Right renal cortex interstitium (tissue), 3 donors: ENCODE data around the gene RGS3. TPM values are rescaled to one million over a fixed set of nuclear protein-coding genes. Genes with fewer than 3 reads are reported as not detected.

ENCODE experiments used
- DNase-seq, 3 donors: peaks; one replicate each; pipeline ENCODE4 v3.0.0-alpha.2; 2013; ENCODE audit warnings: low read depth in 3 of 3, low spot score in 2 of 3
- polyA plus RNA-seq, 3 donors: library from polyadenylated mRNA; unstranded; fragments of 120-200 nt; gene quantifications; one replicate each; pipeline ENCODE4 v1.2.1, GENCODE V29; 2013; ENCODE audit not compliant: insufficient read length in 3 of 3

Gene RGS3
- polyA plus RNA-seq, 3 donors = 45.1 to 47.4 (median 47.2) TPM

DNA sequence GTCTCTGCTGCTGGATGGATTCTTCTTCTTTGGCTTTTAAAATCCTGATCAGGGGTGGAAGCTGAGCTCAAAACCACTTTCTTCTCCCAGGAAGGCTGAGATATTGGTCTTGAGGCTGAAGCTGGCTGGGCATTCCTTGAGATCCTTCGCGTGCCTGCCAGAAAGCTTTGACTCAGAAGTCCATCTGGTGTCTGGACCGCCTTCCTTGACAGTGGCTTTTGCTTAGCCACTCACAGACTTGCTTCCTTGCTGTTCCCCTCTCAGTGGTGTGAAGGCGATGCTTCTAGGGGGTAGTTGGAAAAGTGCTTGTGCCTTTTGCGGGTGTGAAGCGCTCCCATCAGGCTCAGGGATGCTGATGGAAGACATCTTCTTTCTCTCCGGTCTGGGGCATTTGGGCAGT, 45.9 kb downstream of the RGS3 start:
- DNase-seq = no peak

DNA sequence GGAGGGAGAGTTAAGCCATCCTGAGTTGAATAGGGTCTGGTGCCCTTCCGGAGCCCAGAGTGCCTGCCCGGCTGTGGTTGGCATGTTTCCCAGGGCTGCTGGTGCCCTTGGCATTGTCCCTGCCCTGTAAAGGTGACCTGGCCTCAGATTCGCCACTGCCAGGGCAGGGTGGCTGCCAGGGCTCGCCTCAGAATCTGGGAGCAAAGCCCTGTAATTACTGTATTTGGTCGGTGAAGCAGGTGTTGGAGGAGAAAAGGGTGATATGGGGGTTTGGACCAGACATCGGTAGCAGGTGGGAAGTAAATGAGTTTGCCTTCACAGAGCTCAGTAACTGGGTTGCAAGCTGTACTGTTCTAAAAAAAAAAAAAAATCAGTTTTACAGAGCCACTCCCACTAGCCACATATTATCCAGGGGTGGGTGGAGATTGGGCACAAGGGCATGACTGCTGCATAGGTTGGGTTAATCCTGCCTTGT, 47.6 kb downstream of the RGS3 start:
- DNase-seq = no peak

DNA sequence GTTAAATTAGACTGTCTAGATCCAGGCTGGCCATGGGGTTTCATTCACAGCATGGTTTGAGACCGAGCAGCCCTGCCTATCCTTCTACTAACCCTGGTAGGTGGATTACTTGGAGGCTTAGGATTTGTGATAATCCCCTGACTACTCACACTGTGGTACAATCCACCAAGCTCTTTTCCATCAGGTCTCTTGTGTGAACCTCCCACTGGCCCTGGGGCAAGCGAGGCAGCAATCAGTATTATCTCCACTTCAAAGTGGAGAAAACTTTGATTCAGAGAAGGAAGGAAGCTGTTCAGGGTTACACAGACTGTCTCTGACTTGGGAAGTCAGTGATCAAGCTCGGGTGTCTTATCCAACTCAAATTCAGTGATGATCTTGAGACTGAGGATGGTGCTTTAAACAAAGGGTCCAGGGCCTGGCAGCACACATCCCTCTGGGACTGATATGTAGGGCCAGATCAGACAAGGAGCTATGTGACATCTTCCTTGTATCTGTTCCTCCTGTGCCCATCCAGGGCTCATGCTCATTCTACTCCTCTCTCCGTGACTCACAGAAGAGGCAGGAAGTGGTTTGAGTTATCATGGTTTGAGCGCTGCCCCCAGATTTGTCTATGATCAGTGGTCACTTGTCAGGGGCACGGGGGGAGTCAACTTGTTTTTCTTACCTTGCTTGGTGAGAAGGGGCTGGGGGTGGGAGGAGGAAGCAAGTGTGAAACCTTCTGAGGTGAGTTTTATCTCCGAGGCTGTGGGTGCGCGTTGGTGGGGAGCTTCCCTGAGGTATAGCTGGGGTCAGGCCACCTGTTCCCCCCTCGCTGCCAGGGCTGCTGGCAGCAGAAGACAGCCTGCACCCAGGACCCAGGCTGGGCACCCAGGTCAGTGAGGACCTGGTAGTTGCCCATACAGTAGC, 48.6 kb downstream of the RGS3 start:
- DNase-seq = no peak

DNA sequence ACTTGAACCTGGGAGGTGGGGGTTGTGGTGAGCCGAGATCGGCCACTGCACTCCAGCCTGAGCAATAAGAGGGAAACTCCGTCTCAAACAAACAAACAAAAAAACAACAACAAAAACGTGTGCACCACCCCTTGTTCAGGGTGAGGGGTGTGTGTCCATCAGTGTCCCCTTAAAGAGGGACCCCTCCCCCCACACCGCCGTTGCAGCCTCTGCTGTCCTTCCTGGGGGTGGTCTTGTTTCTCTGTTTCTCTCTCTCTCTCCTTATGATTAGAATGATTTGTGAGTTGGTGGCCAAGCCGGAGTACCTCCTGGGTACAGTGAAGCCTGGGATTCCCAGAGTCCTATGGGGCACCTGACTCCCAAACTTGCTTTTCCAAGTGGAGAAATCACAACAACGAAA, 49.6 kb downstream of the RGS3 start:
- DNase-seq = no peak

DNA sequence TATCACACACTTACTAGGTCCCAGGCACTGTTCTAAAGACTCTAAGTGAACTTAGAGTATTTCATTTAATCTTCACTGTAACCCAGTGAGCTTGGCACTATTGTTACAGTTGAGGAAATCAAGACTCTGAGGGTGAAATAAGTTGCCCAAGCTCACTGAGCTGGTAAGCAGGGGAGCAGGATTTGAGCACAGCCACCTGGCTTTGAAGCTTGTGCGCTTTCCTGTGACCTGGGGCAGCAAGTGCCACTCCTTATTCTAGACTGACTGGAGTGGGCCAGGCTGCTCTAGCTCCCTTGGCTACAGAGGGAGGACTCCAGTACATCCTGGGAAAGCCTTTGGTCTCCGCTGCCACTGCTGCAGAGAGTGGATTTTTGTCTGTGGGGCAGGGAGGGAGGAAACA, 50.0 kb downstream of the RGS3 start:
- no peak for DNase-seq

DNA sequence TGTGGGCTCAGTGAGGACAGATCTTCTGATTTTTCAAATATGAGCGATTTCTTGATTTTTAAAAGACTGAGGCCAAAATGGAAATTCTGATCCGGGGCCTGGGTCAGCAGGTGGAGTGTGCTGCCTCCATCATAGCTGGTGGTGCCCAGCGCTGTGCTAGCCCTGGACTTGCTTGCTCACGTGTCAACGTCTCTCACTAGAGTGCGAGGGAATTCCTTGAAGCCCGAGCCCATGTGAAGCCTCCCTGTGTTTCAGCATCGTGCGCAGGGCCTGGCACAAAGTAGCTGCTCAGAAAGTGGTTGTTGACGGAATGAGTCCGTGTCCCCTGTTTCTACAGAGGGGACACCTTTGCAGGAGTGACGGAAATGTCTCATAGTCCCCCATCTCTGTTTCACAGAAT, 50.5 kb downstream of the RGS3 start:
- no peak for DNase-seq

DNA sequence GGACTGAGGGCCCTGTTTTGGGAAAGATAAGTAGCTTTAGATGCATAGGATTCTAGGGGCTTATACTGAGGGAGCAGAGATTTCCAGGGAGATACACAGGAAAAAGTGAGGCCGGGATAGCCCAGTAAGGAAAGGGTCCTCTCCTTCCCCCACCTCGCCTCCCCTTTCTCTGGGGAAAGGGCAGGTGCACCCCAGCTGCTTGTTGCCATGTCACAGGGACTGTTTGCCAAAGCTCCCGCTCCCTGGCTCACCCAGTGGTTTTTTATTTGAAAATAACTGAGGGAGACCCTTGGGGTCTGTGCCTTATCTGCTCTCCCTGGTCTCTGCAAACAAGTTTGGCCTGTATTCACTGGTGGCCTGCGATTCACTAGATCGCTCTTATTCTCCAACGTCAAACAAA, 51.2 kb downstream of the RGS3 start:
- no peak for DNase-seq

DNA sequence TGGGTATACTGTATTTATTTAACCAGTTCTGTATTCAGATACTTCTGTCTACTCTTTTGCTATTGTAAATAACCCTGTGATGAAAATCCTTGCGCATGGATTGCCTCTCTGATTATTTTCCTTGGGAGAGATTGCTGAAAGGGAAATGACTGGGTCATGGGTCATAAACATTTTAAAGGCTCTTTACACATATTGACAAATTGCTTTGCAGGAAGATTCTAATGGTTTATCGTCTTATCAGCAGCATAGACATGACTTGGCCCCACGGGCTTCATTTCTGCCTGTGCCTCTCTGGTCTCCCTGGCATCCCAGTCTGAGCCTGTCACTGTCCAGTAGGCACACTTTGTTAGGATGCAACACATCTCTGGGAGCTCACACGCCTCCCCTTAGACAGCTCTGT, 52.3 kb downstream of the RGS3 start:
- no peak for DNase-seq

DNA sequence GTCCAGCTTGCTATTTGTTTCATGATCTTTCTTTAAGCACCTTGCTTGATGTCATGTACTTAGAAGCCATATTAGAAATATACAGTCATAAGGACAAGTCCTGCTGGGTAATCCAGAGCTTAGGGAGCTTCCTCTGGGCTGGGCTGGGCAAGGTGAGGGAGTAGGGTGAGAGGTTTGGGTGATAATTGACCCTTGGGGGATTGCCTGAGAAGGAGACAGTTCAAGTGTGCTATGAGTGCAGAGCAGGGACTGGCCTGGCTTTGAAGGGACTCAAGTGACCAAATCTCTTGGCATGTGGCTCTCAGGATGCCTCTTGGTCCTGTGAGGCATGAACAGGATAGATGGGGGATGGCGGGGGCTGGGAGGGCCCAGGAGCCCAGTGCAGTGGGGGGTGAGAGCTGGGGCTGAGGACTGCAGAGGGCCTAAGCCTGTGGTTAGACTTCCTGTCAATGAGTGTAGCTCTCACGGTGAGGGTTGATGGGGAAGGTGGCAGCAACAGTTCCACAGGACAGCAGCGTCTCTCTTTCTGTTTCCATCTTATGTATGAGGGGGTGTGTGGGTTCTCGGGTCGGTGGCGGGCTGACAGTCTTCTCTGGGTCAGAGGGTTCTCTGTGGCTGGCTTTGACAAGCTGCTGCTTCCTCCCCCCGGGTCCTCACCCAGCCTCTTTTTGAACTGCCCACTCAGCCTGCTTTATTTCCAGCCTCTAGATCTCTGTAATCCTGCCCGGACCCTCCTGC, 53.5 kb downstream of the RGS3 start:
- no peak for DNase-seq

DNA sequence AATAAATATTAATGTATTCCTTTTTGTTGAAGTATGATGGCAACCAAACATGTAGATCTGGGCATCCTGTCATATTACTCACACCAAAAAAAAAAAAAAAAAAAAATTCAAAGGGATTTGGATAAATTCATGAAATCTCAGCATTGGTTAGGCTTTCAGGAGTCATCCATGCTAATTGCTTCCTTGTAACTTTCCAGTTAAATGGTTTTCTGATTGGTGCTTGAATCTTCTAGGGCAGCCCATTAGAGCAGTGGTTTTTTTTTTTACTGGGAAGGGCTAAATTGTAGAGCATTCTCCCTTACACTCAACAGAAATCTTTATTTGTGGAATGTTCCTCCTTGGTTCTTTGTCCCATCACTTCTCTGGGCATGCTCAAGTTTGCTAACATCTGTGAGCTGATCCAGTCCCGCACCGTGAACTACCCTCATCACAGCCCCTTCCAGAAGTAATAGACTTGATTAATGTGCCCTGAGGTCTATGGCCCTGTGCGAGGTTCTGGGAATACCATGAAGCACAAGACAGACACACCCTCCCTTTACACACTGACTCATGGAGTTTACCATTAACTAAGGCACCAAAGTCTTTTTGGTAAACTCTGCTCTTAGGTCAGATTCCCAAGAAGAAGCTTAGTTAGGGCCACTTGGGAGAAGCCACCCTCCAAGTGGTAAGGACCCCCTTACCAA, 56.0 kb downstream of the RGS3 start:
- no peak for DNase-seq

DNA sequence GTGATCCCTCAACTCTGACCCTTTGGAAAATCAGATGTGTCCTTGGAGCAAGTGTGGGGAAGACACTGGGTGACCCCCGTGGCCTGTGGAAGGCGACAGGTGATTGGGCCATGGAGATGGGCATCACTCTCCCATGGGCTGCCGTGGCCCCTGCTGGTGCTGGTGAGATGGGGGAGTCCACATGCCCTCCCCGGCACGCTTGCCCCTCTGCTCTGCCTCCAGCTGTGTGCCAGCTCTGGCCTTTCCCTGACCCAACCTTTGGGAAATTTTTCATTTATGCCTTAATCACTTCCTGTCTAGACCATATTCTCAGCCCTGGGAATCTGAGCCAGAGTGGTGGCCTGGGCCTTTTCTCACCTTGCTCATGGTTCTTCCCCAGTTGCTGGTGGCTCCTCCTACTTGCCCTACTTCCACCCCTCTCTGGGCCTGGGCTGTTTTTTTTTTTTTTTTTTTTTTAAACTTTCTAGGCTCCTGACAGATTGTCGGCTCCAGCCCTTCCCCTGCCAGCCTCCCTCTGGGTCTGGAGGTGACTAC, 56.6 kb downstream of the RGS3 start:
- no peak for DNase-seq

DNA sequence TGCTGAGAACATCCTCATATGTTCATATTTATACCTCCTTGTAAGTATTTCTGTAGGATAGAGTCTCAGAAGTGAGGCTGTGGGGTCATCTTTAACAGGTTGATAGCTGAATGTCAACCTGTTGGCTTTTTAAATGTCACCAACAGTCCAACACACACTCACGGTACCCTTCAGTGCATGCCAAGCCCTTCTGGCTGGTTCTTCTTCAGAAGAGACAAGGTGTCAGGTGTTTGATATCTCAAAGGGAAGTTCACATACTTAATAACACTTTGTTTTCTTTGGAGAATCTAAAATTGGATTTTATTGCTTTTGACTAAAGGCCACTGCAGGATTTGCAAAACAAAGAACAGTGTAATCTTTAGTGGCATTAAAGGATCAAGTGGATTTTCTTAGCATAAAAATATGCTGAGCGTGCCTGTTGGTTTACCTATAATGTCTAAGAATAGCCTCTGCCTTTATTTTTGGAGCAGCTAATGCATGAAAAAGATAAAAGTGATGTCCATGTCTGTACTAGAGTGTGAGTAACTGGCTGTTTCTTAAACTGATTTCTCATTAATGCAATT, 58.2 kb downstream of the RGS3 start:
- no peak for DNase-seq

DNA sequence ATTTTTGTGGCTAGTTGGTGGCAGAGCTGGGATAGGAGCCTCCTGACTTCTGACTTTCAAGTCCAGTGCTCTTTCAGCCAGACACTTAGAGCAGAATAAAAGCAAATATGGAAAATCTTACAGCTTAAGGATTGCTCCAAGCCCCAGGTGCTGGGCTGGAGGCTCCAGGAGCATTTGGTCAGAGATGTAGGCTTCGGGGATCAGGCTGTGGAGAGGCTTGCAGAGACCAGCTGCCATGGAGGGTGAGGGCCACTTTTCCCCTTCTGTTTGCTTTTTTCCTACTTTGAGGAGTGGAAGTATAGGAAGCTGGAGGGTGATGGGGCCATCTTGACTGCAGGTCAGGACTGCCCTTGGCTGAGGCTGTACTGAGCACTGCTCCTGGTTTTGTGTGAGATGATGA, 58.9 kb downstream of the RGS3 start:
- DNase-seq = no peak

DNA sequence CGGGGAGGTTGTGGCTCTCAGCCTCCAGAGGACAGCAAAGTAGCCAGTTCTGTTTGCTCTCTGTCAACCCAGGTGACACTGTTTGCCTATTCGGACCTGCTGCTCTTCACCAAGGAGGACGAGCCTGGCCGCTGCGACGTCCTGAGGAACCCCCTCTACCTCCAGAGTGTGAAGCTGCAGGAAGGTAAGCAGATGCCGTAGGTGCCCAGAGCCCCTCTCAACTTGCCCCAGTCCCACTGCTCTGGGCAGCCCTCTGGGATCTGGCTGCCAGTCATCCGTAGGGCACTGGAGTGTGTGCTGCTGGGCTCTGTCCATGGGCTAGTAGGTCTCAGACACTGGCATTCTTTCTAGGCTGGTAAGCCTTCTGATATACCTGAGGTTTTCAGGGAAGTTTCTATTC, 59.3 kb downstream of the RGS3 start:
- no peak for DNase-seq

DNA sequence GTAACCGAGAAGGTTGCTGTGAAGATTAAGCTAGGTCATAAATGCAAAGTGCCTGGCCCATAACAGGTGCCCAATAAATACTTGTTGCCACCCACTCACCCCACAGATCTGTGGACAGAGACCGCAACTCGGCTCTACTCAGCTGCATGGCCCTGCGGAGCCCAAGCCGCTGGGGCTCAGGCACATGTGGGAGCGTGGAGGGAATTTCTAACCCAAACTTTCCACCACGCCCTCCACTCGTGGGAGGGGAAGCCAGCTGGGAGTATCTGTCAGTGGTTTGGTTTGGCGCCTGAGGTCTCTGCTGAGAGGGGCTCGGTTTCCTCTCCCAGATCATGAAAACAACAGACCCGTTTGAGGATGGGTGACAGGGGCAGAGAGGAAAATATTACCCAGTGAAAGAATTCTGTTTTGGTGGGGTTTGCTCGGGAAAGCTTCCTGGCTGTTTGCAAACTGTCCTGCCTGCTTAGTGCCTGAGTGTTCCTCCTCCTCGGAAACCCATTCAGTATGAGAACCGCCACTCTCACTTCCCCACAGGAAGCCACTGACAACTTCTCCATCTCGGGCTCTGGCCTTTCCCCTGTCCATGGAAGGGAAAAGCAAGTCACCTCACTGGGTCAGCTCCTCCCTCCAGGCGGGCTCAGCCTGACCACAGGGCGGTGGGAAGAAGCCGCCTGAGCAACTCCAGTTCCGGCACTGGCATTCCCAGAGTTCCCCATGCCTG, 60.1 kb downstream of the RGS3 start:
- no peak for DNase-seq

DNA sequence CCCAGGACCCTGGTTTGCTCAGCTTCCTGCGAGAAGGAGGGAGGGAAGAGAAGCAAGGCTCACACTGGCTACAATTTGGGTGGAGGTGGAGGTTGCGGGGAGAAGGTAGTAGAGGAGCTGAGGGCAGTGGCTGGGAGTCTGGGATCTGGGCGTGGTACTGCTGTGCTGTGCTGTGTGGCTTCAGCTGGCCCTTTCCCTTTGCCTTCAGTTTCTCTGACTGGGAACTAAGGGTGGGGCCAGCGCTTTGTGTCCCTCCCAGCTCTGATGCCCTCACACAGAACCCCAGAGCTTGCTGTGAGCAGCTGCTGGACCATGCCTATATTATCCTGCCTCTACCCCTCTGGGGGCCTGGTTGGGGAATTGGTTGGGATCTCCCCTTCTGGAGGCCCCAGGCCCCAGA, 60.9 kb downstream of the RGS3 start:
- DNase-seq = no peak

DNA sequence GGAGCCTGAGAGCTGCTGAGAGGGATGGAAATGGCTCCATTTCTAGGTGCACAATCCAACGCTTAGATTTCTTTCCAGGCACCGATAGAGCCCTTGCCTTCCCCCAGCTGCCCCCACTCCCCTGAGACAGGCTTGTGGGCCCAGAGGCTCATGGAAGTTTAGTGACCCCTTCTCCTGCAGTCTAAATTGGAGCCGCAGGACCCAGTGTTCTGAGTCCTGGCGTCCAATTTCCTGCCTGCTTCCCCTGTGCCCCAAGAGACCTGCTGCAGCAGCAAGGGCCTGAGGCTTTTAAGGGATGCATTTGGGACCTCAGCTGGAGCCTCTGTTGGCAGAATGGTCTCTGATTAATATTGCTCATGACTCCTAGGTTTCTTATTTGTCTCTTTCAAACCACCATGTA, 61.7 kb downstream of the RGS3 start:
- no peak for DNase-seq

DNA sequence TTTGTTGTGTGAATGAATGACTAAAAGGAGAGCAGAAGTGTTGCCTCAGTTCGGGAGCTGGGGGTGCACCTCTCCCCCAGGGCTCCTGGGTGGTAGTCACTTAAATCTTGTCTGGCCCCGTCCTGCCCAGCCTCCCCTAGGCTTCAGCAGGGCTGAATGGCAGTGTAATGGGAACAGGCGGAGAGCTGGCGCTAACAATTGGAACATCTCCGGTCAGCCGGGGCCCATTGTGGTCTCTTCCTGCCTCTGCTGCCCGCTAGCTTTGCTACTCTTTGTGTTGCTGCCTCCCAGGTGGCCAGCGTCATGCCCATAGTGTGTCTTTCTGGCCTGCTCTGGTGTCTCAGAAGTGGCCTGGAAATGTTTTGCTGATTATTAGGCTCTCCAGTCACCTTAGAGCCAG, 62.3 kb downstream of the RGS3 start:
- DNase-seq = no peak

DNA sequence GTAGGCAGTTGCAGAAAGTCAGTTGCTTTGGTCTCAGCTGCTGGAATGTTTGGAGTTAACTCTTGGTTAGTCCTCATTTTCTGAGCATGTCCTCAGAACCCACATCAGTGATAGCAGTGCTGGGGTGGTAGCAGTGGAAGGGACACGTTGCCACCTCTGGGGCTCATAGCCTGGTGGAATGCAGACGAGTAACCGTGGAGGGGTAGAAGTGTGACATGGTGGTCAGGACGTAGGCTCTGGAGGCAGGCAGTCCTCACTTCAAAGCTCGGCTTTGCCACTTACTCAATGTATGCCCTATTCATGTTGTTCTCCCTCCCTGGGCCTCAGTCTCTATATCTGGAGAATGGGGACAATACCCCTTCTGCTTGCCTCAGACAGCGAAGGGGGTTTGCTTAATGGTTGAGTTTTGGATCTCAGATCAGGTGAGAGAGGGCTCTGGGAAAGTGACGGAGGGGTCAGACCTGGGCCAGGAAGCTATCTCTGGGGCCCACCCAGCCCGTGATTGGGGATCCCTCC, 62.8 kb downstream of the RGS3 start:
- no peak for DNase-seq

DNA sequence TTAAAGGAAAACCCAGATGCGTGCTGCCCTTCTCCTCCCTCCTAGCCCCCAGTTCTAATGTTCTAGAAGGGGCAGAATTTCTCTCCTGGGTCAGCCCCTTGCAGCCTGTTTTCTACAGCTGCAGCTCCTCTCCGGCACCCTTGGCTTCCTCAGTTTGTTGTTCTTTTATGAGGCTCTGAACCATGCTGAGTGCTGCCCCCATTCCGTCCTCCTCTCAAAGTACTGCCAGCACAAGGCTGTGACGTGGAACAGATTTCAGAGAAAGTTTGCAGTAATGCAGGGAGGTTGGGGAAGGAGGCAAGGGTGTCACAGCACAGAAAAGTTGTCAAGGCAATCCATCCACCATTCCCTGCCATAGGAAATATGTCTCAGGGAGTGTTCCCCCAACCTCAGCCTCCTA, 63.3 kb downstream of the RGS3 start:
- no peak for DNase-seq
